ENCODE measurements around the gene CACNA2D2. TPM values are rescaled to one million over a fixed set of nuclear protein-coding genes. Genes with fewer than 3 reads are reported as not detected.

CACNA2D2 gene
- total RNA-seq, 1 donor from 2014 or later = 0.40 TPM

GRCh38 chr3:50474717-50475116 is 28.7 kb downstream of the CACNA2D2 start:
- H3K9me3 Mint-ChIP-seq (ENCODE audit: low read depth) = peaks cover 9% of the 10 kb centered on the region
- H3K4me1 Mint-ChIP-seq (ENCODE audit: low read depth) = peaks cover 4% of the 10 kb centered on the region
- no peak overlapping the region for H3K27ac Mint-ChIP-seq (ENCODE audit: unreplicated experiment)
- DNase-seq (ENCODE audit: low spot score) = no peak
- peaks cover 1% of the 10 kb centered on the region for H3K36me3 Mint-ChIP-seq (ENCODE audit: low read depth)
- TF ChIP-seq CTCF (IDR thresholded peaks at IDR 0.05) = no peak
- H3K27me3 Mint-ChIP-seq (ENCODE audit: low read depth) = peaks cover 10% of the 10 kb centered on the region
- H3K4me3 Mint-ChIP-seq (ENCODE audit: unreplicated experiment) = no peak overlapping the region

GRCh38 chr3:50473768-50474167 is 29.7 kb downstream of the CACNA2D2 start:
- no peak for TF ChIP-seq CTCF (IDR thresholded peaks at IDR 0.05)
- H3K4me3 Mint-ChIP-seq (ENCODE audit: unreplicated experiment) = no peak overlapping the region
- DNase-seq (ENCODE audit: low spot score) = no peak
- H3K4me1 Mint-ChIP-seq (ENCODE audit: low read depth) = peaks cover 4% of the 10 kb centered on the region
- no peak overlapping the region for H3K27ac Mint-ChIP-seq (ENCODE audit: unreplicated experiment)
- no peaks in the 10 kb centered on the region for H3K36me3 Mint-ChIP-seq (ENCODE audit: low read depth)
- H3K9me3 Mint-ChIP-seq (ENCODE audit: low read depth) = peaks cover 5% of the 10 kb centered on the region
- peaks cover 8% of the 10 kb centered on the region for H3K27me3 Mint-ChIP-seq (ENCODE audit: low read depth)

GRCh38 chr3:50472958-50473357 is 30.5 kb downstream of the CACNA2D2 start:
- Mint-ChIP-seq H3K36me3 (ENCODE audit: low read depth) (no peaks in the 10 kb centered on the region), H3K27ac (ENCODE audit: unreplicated experiment) (no peak overlapping the region), H3K4me3 (ENCODE audit: unreplicated experiment) (no peak overlapping the region), H3K4me1 (ENCODE audit: low read depth) (peaks cover 4% of the 10 kb centered on the region), H3K27me3 (ENCODE audit: low read depth) (peaks cover 12% of the 10 kb centered on the region), H3K9me3 (ENCODE audit: low read depth) (no peaks in the 10 kb centered on the region)
- TF ChIP-seq CTCF (IDR thresholded peaks at IDR 0.05) = no peak
- DNase-seq (ENCODE audit: low spot score) = no peak

- no peaks in the 10 kb centered on the region for H3K9me3 Mint-ChIP-seq (ENCODE audit: low read depth)
- peaks cover 4% of the 10 kb centered on the region for H3K4me1 Mint-ChIP-seq (ENCODE audit: low read depth)
- no peak overlapping the region for H3K27ac Mint-ChIP-seq (ENCODE audit: unreplicated experiment)
- H3K27me3 Mint-ChIP-seq (ENCODE audit: low read depth) = peaks cover 29% of the 10 kb centered on the region
- no peak overlapping the region for H3K4me3 Mint-ChIP-seq (ENCODE audit: unreplicated experiment)
- DNase-seq (ENCODE audit: low spot score) = no peak
- no peak for TF ChIP-seq CTCF (IDR thresholded peaks at IDR 0.05)
- H3K36me3 Mint-ChIP-seq (ENCODE audit: low read depth) = no peaks in the 10 kb centered on the region
Measured at GRCh38 chr3:50470658-50471057, 32.8 kb downstream of the CACNA2D2 start.

GRCh38 chr3:50467919-50468318 is 35.5 kb downstream of the CACNA2D2 start:
- H3K9me3 Mint-ChIP-seq (ENCODE audit: low read depth) = no peaks in the 10 kb centered on the region

More at GRCh38 chr3:50467919-50468318, 35.5 kb downstream of the CACNA2D2 start:
- no peak for TF ChIP-seq CTCF (IDR thresholded peaks at IDR 0.05)
- DNase-seq (ENCODE audit: low spot score) = no peak
- peaks cover 40% of the 10 kb centered on the region for H3K27me3 Mint-ChIP-seq (ENCODE audit: low read depth)
- no peak overlapping the region for H3K4me3 Mint-ChIP-seq (ENCODE audit: unreplicated experiment)
- H3K36me3 Mint-ChIP-seq (ENCODE audit: low read depth) = no peaks in the 10 kb centered on the region
- H3K27ac Mint-ChIP-seq (ENCODE audit: unreplicated experiment) = no peak overlapping the region
- no peaks in the 10 kb centered on the region for H3K4me1 Mint-ChIP-seq (ENCODE audit: low read depth)

Data from chondrocyte (in vitro differentiated cells).